T-helper 22 cell (primary cell): ENCODE measurements around the gene HS3ST5.
"Not testable (repeated sequence)": the region's sequence is repeated elsewhere in the genome, so short reads cannot be mapped to it uniquely, and the experiment has no call there.

Source experiments
- DNase-seq: peaks from one replicate; pipeline ENCODE4 v3.0.0-alpha.2; 2020; ENCODE audit warnings: low read depth

The HS3ST5 gene

GRCh38 chr6:114276783-114277182 is 66.0 kb downstream of the HS3ST5 start:
- no peak for DNase-seq

GRCh38 chr6:114274836-114275235 is 68.0 kb downstream of the HS3ST5 start:
- DNase-seq: no peak

- DNase-seq: no peak
These were observed 70.2 kb downstream of the HS3ST5 start for GRCh38 chr6:114272582-114272981.

GRCh38 chr6:114271405-114271804 is 71.4 kb downstream of the HS3ST5 start:
- DNase-seq: no peak

- no peak for DNase-seq
These were observed 74.9 kb downstream of the HS3ST5 start for GRCh38 chr6:114267897-114268296.

GRCh38 chr6:114260810-114261209 is 82.0 kb downstream of the HS3ST5 start:
- DNase-seq: no peak

- no peak for DNase-seq
These were observed 84.4 kb downstream of the HS3ST5 start for GRCh38 chr6:114258376-114258775.

GRCh38 chr6:114253431-114253830 is 89.4 kb downstream of the HS3ST5 start:
- no peak for DNase-seq

- no peak for DNase-seq
These were observed 93.3 kb downstream of the HS3ST5 start for GRCh38 chr6:114249522-114249921.

GRCh38 chr6:114247101-114247500 is 95.7 kb downstream of the HS3ST5 start:
- no peak for DNase-seq

- DNase-seq: no peak
These were observed 102.0 kb downstream of the HS3ST5 start for GRCh38 chr6:114240796-114241195.

GRCh38 chr6:114228675-114229074 is 114.1 kb downstream of the HS3ST5 start:
- DNase-seq: no peak

- DNase-seq: no peak
These were observed 114.8 kb downstream of the HS3ST5 start for GRCh38 chr6:114227944-114228468.

GRCh38 chr6:114220241-114220640 is 122.6 kb downstream of the HS3ST5 start:
- no peak for DNase-seq

- no peak for DNase-seq
These were observed 124.1 kb downstream of the HS3ST5 start for GRCh38 chr6:114218437-114219340.

GRCh38 chr6:114217996-114218395 is 124.8 kb downstream of the HS3ST5 start:
- DNase-seq: not testable (repeated sequence)

- no peak for DNase-seq
These were observed 125.9 kb downstream of the HS3ST5 start for GRCh38 chr6:114216789-114217467.

- no peak for DNase-seq
These were observed 132.4 kb downstream of the HS3ST5 start for GRCh38 chr6:114210467-114210866.

- no peak for DNase-seq
These were observed 139.4 kb downstream of the HS3ST5 start for GRCh38 chr6:114203460-114203859.

GRCh38 chr6:114202389-114202788 is 140.4 kb downstream of the HS3ST5 start:
- no peak for DNase-seq

GRCh38 chr6:114200891-114201290 is 141.9 kb downstream of the HS3ST5 start:
- no peak for DNase-seq

- no peak for DNase-seq
These were observed 147.0 kb downstream of the HS3ST5 start for GRCh38 chr6:114195631-114196403.
